IMR-90 (cell line): Measurements from ENCODE around the gene VBP1. TPM values are rescaled to one million over a fixed set of nuclear protein-coding genes. Genes with fewer than 3 reads are reported as not detected.

Experiments
- ATAC-seq: fragments of 200-7000 bp; cut with Tn5 transposase; 2 replicates; pipeline ENCODE4 v1.9.1; 2020; ENCODE audit warnings: low read depth, mild to moderate bottlenecking, moderate library complexity
- BruUV-seq: library from RNA; stranded (reverse); fragments of 400-500 nt; replicated peaks from 2 replicates; lab custom pipeline; 2021; lab: Mats Ljungman, UMichigan
- CTCF ChIA-PET: fragments of 300-600 bp; formaldehyde crosslinking; extraction: SDS; loops from one replicate; lab custom pipeline; 2021; ENCODE audit warnings: antibody characterized with exemption; lab: Yijun Ruan, JAX
- POLR2A ChIA-PET: fragments of 300-600 bp; sonication (Branson Sonifier 250); formaldehyde crosslinking; loops from one replicate; lab custom pipeline; 2022; ENCODE audit warnings: antibody characterized with exemption; ENCODE audit not compliant: unreplicated experiment; lab: Charles Lee
- DNase-seq: peaks from one replicate; pipeline ENCODE4 v3.0.0; 2013
- H2AFZ ChIP-seq: replicated peaks from 2 replicates; pipeline ENCODE3; 2013; ENCODE audit warnings: low read length, mild to moderate bottlenecking; ENCODE audit not compliant: poor library complexity
- H2AK5ac ChIP-seq: 2 replicates; pipeline ENCODE4 v1.6.1; 2013; ENCODE audit warnings: low read depth, low read length, inconsistent platforms
- H2AK9ac ChIP-seq: replicated peaks from 2 replicates; pipeline ENCODE3; 2013; ENCODE audit warnings: mild to moderate bottlenecking, low read depth, low read length, moderate library complexity; ENCODE audit not compliant: poor library complexity
- H2BK120ac ChIP-seq: 2 replicates; pipeline ENCODE4 v1.6.1; 2013; ENCODE audit warnings: low read depth, low read length, inconsistent platforms
- H2BK15ac ChIP-seq: 3 replicates; pipeline ENCODE4 v1.6.1; 2013; ENCODE audit warnings: low read depth, low read length, inconsistent platforms
- H2BK20ac ChIP-seq: 2 replicates; pipeline ENCODE4 v1.6.1; 2013; ENCODE audit warnings: low read depth, mild to moderate bottlenecking, inconsistent platforms, low read length, moderate library complexity
- H2BK5ac ChIP-seq: 2 replicates; pipeline ENCODE4 v1.6.1; 2013; ENCODE audit warnings: mild to moderate bottlenecking, low read depth, low read length, inconsistent platforms; ENCODE audit not compliant: poor library complexity, severe bottlenecking
- H3K14ac ChIP-seq: replicated peaks from 2 replicates; pipeline ENCODE4 v1.6.1; 2013; ENCODE audit warnings: low read depth, low read length, inconsistent platforms
- H3K18ac ChIP-seq: 2 replicates; pipeline ENCODE4 v1.6.1; 2013; ENCODE audit warnings: low read depth, low read length, control low read depth
- H3K23ac ChIP-seq: 2 replicates; pipeline ENCODE4 v1.6.1; 2013; ENCODE audit warnings: low read depth, low read length, inconsistent platforms
- H3K27ac ChIP-seq: 2 replicates; pipeline ENCODE4 v1.5.1; 2013; ENCODE audit warnings: mild to moderate bottlenecking, control low read depth, low read length; ENCODE audit not compliant: insufficient read depth
- H3K27me3 ChIP-seq: 2 replicates; pipeline ENCODE4 v1.6.1; 2013; ENCODE audit warnings: low read length; ENCODE audit not compliant: control insufficient read depth, insufficient read depth
- H3K36me3 ChIP-seq: 2 replicates; pipeline ENCODE4 v1.6.1; 2013; ENCODE audit warnings: low read length, mixed read lengths; ENCODE audit not compliant: control insufficient read depth, insufficient read depth
- H3K4ac ChIP-seq: 2 replicates; pipeline ENCODE4 v1.6.1; 2013; ENCODE audit warnings: low read depth, low read length, inconsistent platforms
- H3K4me1 ChIP-seq: 2 replicates; pipeline ENCODE4 v1.6.1; 2013; ENCODE audit warnings: low read length, mixed read lengths; ENCODE audit not compliant: control insufficient read depth, insufficient read depth
- H3K4me2 ChIP-seq: 2 replicates; pipeline ENCODE4 v1.6.1; 2013; ENCODE audit warnings: low read depth, mild to moderate bottlenecking, control low read depth, low read length, moderate library complexity
- H3K4me3 ChIP-seq: 2 replicates; pipeline ENCODE4 v1.5.1; 2013; ENCODE audit warnings: low read depth, mild to moderate bottlenecking, control low read depth, low read length, moderate library complexity; ENCODE audit not compliant: insufficient read depth
- H3K56ac ChIP-seq: 2 replicates; pipeline ENCODE4 v1.6.1; 2013; ENCODE audit warnings: low read length, inconsistent platforms; ENCODE audit not compliant: insufficient read depth; ENCODE audit errors: extremely low read depth
- H3K79me1 ChIP-seq, 2 experiments: 2 replicates each; pipeline ENCODE4 v1.6.1; 2013; ENCODE audit warnings: low read length in 2 of 2, inconsistent platforms in 1 of 2, low read depth in 1 of 2
- H3K9ac ChIP-seq: 2 replicates; pipeline ENCODE4 v1.6.1; 2013; ENCODE audit warnings: low read depth, low read length, control low read depth
- H3K9me1 ChIP-seq: 2 replicates; pipeline ENCODE4 v1.6.1; 2013; ENCODE audit warnings: low read length, inconsistent platforms; ENCODE audit not compliant: insufficient read depth
- H3K9me3 ChIP-seq: 2 replicates; pipeline ENCODE4 v1.6.1; 2013; ENCODE audit warnings: low read length; ENCODE audit not compliant: control insufficient read depth, insufficient read depth
- H4K20me1 ChIP-seq: 2 replicates; pipeline ENCODE4 v1.6.1; 2013; ENCODE audit warnings: low read length, inconsistent platforms; ENCODE audit not compliant: insufficient read depth
- H4K5ac ChIP-seq: 2 replicates; pipeline ENCODE4 v1.6.1; 2013; ENCODE audit warnings: mild to moderate bottlenecking, low read depth, low read length, control low read depth
- H4K8ac ChIP-seq, 2 experiments: 2 replicates each; pipeline ENCODE4 v1.6.1; 2013; ENCODE audit warnings: low read depth in 2 of 2, low read length in 2 of 2, control low read depth in 1 of 2, inconsistent platforms in 1 of 2
- H4K91ac ChIP-seq: 2 replicates; pipeline ENCODE4 v1.6.1; 2013; ENCODE audit warnings: low read depth, low read length, inconsistent platforms; ENCODE audit not compliant: insufficient read depth
- BHLHE40 ChIP-seq: fragments of 150-350 bp; IDR thresholded peaks from 2 replicates; pipeline ENCODE4 v1.6.1; 2016; ENCODE audit warnings: mild to moderate bottlenecking, low read depth, low read length
- CEBPB ChIP-seq: IDR thresholded peaks from 2 replicates; pipeline ENCODE4 v1.6.1; 2012; ENCODE audit warnings: low read depth, low read length, improper control_type of control experiment
- CHD1 ChIP-seq: IDR thresholded peaks from 2 replicates; pipeline ENCODE4 v1.6.1; 2012; ENCODE audit warnings: low read depth, low read length, improper control_type of control experiment
- CTCF ChIP-seq: conservative IDR thresholded peaks from 2 replicates; pipeline ENCODE4 v1.5.1; 2012; ENCODE audit warnings: mild to moderate bottlenecking, low read depth, low read length, improper control_type of control experiment
- ELK1 ChIP-seq: fragments of 150-350 bp; IDR thresholded peaks from 2 replicates; pipeline ENCODE4 v1.6.1; 2016; ENCODE audit warnings: low read depth, mild to moderate bottlenecking, low read length, moderate library complexity, borderline replicate concordance
- FOS ChIP-seq: fragments of 150-350 bp; IDR thresholded peaks from 2 replicates; pipeline ENCODE4 v1.6.1; 2016; ENCODE audit warnings: low read depth, low read length
- MAFK ChIP-seq: IDR thresholded peaks from 2 replicates; pipeline ENCODE4 v1.6.1; 2012; ENCODE audit warnings: low read depth, low read length, improper control_type of control experiment
- MAZ ChIP-seq: IDR thresholded peaks from 2 replicates; pipeline ENCODE4 v1.6.1; 2012; ENCODE audit warnings: low read depth, mild to moderate bottlenecking, low read length, improper control_type of control experiment, moderate library complexity, borderline replicate concordance
- MXI1 ChIP-seq: IDR thresholded peaks from 2 replicates; pipeline ENCODE4 v1.6.1; 2012; ENCODE audit warnings: low read depth, mild to moderate bottlenecking, low read length, moderate library complexity, borderline replicate concordance
- NFE2L2 ChIP-seq: fragments of 150-350 bp; IDR thresholded peaks from 2 replicates; pipeline ENCODE4 v1.6.1; 2016; ENCODE audit warnings: low read depth, mild to moderate bottlenecking, low read length
- POLR2A ChIP-seq: IDR thresholded peaks from 2 replicates; pipeline ENCODE4 v1.6.1; 2012; ENCODE audit warnings: mild to moderate bottlenecking, low read depth, low read length
- RAD21 ChIP-seq: IDR thresholded peaks from 2 replicates; pipeline ENCODE4 v1.6.1; 2012; ENCODE audit warnings: low read length, improper control_type of control experiment
- RCOR1 ChIP-seq: IDR thresholded peaks from 2 replicates; pipeline ENCODE4 v1.6.1; 2012; ENCODE audit warnings: mild to moderate bottlenecking, low read length, improper control_type of control experiment; ENCODE audit not compliant: insufficient replicate concordance
- RFX5 ChIP-seq: IDR thresholded peaks from 2 replicates; pipeline ENCODE4 v1.8.0; 2012; ENCODE audit warnings: low read depth, mild to moderate bottlenecking, low read length, moderate library complexity
- SMC3 ChIP-seq: fragments of 150-350 bp; IDR thresholded peaks from 2 replicates; pipeline ENCODE4 v1.6.1; 2016; ENCODE audit warnings: low read depth, mild to moderate bottlenecking, antibody characterized with exemption, low read length, moderate library complexity
- WGBS, 2 experiments: methylation state at CpG; one replicate each; pipeline versions ENCODE4 v1.1.5 to v1.1.7; 2013; ENCODE audit warnings: missing lambda C conversion rate in 2 of 2; ENCODE audit not compliant: insufficient read length in 1 of 2; ENCODE audit errors: extremely low coverage in 2 of 2; 5-methylcytosine and 5-hydroxymethylcytosine counted together
- dilution Hi-C: fragments of 300-500 bp; cut with HindIII; formaldehyde crosslinking; loops from one replicate; pipeline ENCODE4 v1.14.3; 2018; ENCODE audit warnings: low sequenced_read_pairs; ENCODE audit not compliant: unreplicated experiment
- in situ Hi-C: fragments of 300-500 bp; cut with MboI; formaldehyde crosslinking; loops from 3 replicates; pipeline ENCODE4 v1.14.3; 2019; ENCODE audit warnings: low sequenced_read_pairs, inconsistent platforms, mixed read lengths
- intact Hi-C: fragments of 100-400 bp; cut with micrococcal nuclease; formaldehyde crosslinking; loops from 2 replicates; pipeline ENCODE4 v1.10.0; 2022
- polyA plus RNA-seq, 3 experiments: library from polyadenylated mRNA; depleted of rRNA; stranded (reverse); fragments of >200 nt; gene quantifications; 2 replicates each; pipeline ENCODE4 v1.2.3, GENCODE V29; 2012; ENCODE audit warnings: low replicate concordance in 1 of 3
- total RNA-seq: library from RNA; depleted of rRNA; stranded (reverse); fragments of >200 nt; gene quantifications from 2 replicates; pipeline ENCODE4 v1.2.3, GENCODE V29; 2012
- TF ChIP-seq, protein P1 (sequence below): fragments of 150-350 bp; IDR thresholded peaks from 2 replicates; pipeline ENCODE4 v1.6.1; 2017; ENCODE audit warnings: mild to moderate bottlenecking, antibody characterized with exemption, low read length, low read depth

VBP1 gene
- total and polyA plus RNA-seq, 2 of the 4 experiments (the other 2 are of a cell fraction) = 30.8 to 42.3 TPM

DNA sequence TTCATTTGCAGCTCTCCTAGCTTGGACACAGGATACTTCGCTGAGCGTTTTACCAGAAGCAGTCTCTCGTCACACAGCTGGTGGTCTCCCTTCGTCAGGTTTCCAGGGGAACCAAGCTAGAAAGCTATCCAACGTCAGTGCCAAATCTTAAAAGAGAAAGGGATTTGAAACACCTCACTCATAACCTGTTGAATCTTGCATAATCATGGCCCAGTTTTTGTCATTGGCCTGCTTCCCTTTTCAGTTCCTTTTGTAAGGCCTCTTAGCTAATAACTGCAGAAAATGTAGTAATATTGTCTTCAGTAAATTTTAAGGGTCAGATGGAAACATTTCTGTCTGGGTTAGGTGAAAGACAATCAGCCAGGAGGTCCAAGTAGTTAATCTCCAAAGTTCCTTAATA, 26.0 kb downstream of the VBP1 start:
- Histone ChIP-seq H4K20me1 (no peaks in the 10 kb centered on the region), H3K23ac (no peak overlapping the region), H3K4me2 (no peak overlapping the region), H2BK15ac (no peak overlapping the region), H4K5ac (no peak overlapping the region), H3K4ac (no peak overlapping the region), H3K27ac (no peak overlapping the region), H3K27me3 (no peaks in the 10 kb centered on the region), H3K18ac (no peak overlapping the region), H4K8ac (no peak overlapping the region), H3K56ac (no peak overlapping the region), H4K91ac (no peak overlapping the region), H3K4me1 (no peaks in the 10 kb centered on the region), H2BK5ac (no peak overlapping the region), H3K9ac (no peak overlapping the region), H3K79me1 (no peaks in the 10 kb centered on the region), H3K36me3 (peaks cover 5% of the 10 kb centered on the region), H2AFZ (no peak overlapping the region), H2AK5ac (no peak overlapping the region), H3K9me1 (no peaks in the 10 kb centered on the region), H2AK9ac (no peak overlapping the region), H3K9me3 (no peaks in the 10 kb centered on the region), H2BK120ac (no peak overlapping the region), H3K4me3 (no peak overlapping the region), H3K14ac (no peak overlapping the region), H2BK20ac (no peak overlapping the region)
- no peak for DNase-seq
- TF ChIP-seq, protein P1, sequence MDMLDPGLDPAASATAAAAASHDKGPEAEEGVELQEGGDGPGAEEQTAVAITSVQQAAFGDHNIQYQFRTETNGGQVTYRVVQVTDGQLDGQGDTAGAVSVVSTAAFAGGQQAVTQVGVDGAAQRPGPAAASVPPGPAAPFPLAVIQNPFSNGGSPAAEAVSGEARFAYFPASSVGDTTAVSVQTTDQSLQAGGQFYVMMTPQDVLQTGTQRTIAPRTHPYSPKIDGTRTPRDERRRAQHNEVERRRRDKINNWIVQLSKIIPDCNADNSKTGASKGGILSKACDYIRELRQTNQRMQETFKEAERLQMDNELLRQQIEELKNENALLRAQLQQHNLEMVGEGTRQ = no peak
- TF ChIP-seq CEBPB = no peak
- no peak for TF ChIP-seq ELK1
- no peak for TF ChIP-seq MAFK
- TF ChIP-seq RAD21 = no peak
- TF ChIP-seq CHD1 = no peak
- TF ChIP-seq POLR2A = no peak
- TF ChIP-seq MAZ = no peak
- no peak for TF ChIP-seq RFX5
- no peak for TF ChIP-seq SMC3
- no peak for TF ChIP-seq NFE2L2
- no peak for TF ChIP-seq BHLHE40
- TF ChIP-seq FOS = no peak
- TF ChIP-seq CTCF = no peak
- no peak for TF ChIP-seq MXI1
- no peak for TF ChIP-seq RCOR1
- intact Hi-C loops = no loop called here
- in situ Hi-C loops = no loop called here
- POLR2A ChIA-PET = no interaction called here
- no TSS peak for BruUV-seq
- dilution Hi-C loops = no loop called here
- no peak for ATAC-seq
- WGBS, 2 experiments = no CpG with 5 or more reads among the region's 5 CpGs
- CTCF ChIA-PET = no interaction called here
